NCI-H82 (cell line): ENCODE results near the gene EFNA2.
"Not testable (repeated sequence)": the region's sequence is repeated elsewhere in the genome, so short reads cannot be mapped to it uniquely, and the experiment has no call there.

Experiments
- DNase-seq: peaks from one replicate; lab custom pipeline; 2025; lab: John Stamatoyannopoulos, UW

The EFNA2 gene

GRCh38 chr19:1318678-1319471 lies 33.2 kb downstream of the EFNA2 start:
- peak; percentile 65 for DNase-seq

GRCh38 chr19:1320282-1320650 lies 34.6 kb downstream of the EFNA2 start:
- not testable (repeated sequence) for DNase-seq

GRCh38 chr19:1321539-1321938 lies 35.9 kb downstream of the EFNA2 start:
- no peak for DNase-seq

- DNase-seq, result no peak
Measured at GRCh38 chr19:1322198-1322981, 36.7 kb downstream of the EFNA2 start.

DNA sequence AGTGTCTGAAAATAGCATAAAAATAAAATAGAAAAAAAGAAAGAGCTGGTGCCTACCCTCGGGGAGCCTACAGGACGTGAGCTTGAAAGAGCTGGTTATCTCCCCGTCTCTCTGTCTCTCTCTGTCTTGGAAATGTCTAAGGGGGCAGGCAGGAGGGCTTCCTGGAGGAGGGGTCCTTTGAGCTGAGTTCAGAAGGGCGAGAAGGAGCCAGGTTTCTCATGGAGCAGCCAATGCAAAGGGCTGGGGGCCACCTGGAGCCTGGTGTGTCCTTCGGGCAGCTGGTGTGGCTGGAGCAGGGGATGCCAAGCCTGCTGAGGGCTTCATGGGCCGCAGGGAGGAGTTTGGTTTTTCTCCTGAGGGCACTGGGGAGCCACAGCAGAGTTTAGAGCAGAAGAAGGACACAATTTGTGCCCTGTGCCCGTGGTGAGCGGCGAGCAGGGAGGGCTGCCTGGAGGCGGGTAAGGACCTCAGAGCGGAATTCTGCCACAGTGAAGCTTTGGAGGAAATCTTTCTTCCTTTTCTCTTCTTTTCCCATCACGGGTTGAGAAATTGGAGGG lies 38.7 kb downstream of the EFNA2 start:
- no peak for DNase-seq

DNA sequence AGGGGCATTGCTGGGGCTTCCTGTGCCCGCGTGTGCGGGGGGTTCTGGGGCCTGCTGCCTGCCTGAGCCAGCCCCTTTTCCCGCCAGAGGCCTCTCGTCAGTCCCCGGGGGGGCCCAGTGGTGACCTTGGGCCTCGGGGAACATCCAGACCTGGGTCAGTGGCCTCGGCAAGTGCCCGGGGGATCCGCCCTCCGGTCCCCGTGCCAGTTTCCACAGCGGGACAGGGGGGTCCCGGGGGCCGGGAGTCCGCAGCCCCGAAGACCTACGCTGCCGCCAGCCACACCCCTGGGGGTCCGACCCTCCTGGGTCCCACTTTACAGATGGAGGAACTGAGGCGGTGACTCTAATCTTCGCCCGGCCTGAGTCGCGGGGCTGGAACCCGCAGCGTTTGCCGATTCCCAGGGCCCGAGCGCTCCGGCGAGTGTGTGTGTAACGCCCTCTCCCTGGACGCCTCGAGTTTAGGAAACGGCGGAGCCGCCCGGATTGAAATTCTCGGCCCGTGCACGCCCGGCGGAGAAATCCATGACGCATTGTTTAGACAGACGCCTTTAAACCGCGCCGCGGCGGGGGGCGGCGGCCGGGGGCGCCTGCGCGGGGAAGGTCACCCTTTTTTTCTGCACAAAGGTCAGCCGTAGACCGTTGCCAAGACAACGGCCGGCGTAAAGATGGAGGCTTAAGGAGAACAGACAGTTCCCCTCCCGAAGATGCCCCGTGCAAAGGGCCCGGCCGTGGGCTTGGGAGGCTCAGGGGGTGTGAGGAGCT lies 39.3 kb downstream of the EFNA2 start:
- peak; percentile 24 for DNase-seq

DNA sequence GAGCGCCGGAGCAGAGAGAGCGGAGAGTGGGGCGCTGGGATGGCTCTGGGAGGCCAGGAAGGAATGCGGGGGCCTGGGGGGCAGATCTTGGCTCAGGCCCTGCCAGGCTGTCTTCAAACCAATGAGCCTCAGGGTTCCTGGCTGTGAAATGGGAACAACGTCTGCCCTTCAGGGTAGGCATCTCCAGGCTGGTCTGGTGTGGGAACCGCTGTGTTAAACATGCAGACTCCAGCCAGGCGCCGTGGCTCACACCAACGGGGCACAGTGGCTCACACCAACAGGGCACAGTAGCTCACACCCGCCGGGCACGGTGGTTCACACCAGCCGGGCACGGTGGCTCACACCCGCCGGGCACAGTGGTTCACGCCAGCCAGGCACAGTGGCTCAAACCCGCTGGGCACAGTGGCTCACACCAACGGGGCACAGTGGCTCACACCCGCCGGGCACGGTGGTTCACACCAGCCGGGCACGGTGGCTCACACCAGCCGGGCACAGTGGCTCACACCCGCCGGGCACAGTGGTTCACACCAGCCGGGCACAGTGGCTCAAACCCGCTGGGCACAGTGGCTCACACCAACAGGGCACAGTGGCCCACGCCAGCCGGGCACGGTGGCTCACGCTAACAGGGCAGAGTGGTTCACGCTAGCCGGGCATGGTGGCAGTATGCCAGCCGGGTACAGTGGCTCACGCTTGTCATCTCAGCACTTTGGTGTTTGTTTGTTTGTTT lies 40.1 kb downstream of the EFNA2 start:
- DNase-seq, result no peak

GRCh38 chr19:1327125-1327524 lies 41.5 kb downstream of the EFNA2 start:
- DNase-seq, result no peak

DNA sequence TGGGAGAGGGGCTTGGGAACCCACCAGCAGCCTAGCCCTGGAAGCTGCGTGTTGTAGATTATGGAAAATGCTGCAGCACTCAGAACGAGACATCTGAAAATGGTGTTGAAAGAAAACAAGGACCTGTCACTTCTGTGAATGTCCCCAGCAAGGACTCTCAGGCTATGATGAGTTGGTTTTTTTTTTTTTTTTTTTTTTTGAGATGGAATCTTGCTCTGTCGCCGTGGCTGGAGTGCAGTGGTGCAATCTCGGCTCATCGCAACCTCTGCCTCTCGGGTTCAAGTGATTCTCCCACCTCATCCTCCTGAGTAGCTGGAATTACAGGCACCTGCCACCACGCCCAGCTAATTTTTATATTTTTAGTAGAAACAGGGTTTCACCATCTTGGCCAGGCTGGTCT lies 46.5 kb downstream of the EFNA2 start:
- DNase-seq, result not testable (repeated sequence)

DNA sequence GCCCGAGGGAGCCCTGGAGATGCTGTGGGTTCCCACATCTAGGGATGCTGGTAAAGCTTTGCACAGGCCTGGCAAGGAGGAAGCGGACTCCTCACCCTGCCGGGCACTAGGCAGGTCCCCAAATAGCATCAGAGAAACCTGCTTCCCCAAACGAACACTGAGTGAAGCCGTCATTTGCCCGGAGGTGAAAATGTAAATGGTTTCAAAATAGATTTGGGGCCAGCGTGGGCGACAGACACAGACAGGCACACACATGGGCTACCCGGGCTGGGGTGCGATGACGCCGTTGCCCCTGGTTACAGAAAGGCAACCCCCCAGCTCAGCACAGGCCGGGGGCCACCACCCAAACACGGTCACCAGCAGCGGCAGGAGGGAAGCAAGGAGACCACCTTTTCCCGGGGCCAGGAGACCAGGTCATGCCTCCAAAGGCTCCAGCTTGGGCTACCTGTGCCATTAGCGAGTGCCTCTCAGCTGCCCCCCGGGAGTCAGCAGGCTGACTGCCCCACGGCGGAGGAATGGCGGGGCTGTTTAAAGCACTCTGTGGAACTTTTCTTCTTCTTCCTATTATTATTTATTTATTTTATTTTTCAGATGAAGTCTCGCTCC lies 50.5 kb downstream of the EFNA2 start:
- DNase-seq, result no peak

- DNase-seq, result no peak
Measured at GRCh38 chr19:1340681-1341469, 55.2 kb downstream of the EFNA2 start.

GRCh38 chr19:1343041-1343440 lies 57.4 kb downstream of the EFNA2 start:
- DNase-seq, result no peak

- no peak for DNase-seq
Measured at GRCh38 chr19:1349211-1349610, 63.5 kb downstream of the EFNA2 start.

DNA sequence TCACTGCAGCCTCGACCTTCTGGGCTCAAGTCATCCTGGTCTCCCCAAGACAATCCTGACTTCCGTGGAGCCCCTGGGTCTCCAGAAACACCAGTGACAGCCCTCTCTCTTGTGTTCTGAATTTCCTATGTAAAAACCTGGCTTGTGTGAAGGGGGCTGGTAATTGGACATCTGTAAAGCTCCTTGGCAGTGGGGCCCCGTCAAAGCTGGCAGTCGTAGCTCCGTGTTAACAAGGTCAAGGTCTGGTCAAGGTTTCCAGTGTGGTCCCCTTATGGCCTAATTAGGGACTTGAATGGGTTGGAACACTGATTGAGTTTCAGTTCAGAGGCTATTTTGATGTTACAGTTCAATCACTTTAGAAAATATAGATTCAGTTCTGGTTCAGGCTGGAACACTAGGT lies 65.2 kb downstream of the EFNA2 start:
- no peak for DNase-seq
